NCI-H69 (cell line): ENCODE results near the gene SCGB3A1.

Source experiments
- DNase-seq: peaks from one replicate; lab custom pipeline; 2025; lab: John Stamatoyannopoulos, UW

Gene SCGB3A1

GRCh38 chr5:180591311-180591887, at the start of gene SCGB3A1:
Gene SCGB3A1 (minus strand): TSS chr5:180591499. CDS start chr5:180591462, 37 bp downstream.
- peak; percentile 30 for DNase-seq

GRCh38 chr5:180640611-180640860, 49.2 kb upstream of the SCGB3A1 start:
- no peak for DNase-seq

GRCh38 chr5:180639741-180640610, 48.7 kb upstream of the SCGB3A1 start:
- DNase-seq, result no peak

GRCh38 chr5:180639287-180639686, 48.0 kb upstream of the SCGB3A1 start:
- no peak for DNase-seq

GRCh38 chr5:180637962-180638680, 46.8 kb upstream of the SCGB3A1 start:
- no peak for DNase-seq

GRCh38 chr5:180636403-180637075, 45.2 kb upstream of the SCGB3A1 start:
- no peak for DNase-seq

- DNase-seq, result no peak
Observed at GRCh38 chr5:180636016-180636402, 44.7 kb upstream of the SCGB3A1 start.

- no peak for DNase-seq
Observed at GRCh38 chr5:180633283-180634177, 42.2 kb upstream of the SCGB3A1 start.

GRCh38 chr5:180632768-180633167, 41.5 kb upstream of the SCGB3A1 start:
- no peak for DNase-seq

- DNase-seq, result no peak
Observed at GRCh38 chr5:180631549-180632383, 40.5 kb upstream of the SCGB3A1 start.

GRCh38 chr5:180630426-180630825, 39.1 kb upstream of the SCGB3A1 start:
- no peak for DNase-seq

- no peak for DNase-seq
Observed at GRCh38 chr5:180629831-180630382, 38.6 kb upstream of the SCGB3A1 start.

- DNase-seq, result no peak
Observed at GRCh38 chr5:180628827-180629750, 37.8 kb upstream of the SCGB3A1 start.

GRCh38 chr5:180628211-180628610, 36.9 kb upstream of the SCGB3A1 start:
- DNase-seq, result no peak

GRCh38 chr5:180627386-180628120, 36.3 kb upstream of the SCGB3A1 start:
- DNase-seq, result no peak

- no peak for DNase-seq
Observed at GRCh38 chr5:180626661-180627385, 35.5 kb upstream of the SCGB3A1 start.

GRCh38 chr5:180625791-180626660, 34.7 kb upstream of the SCGB3A1 start:
- no peak for DNase-seq
